ENCODE measurements around the gene SOS1.
"Not testable (repeated sequence)": the region's sequence is repeated elsewhere in the genome, so short reads cannot be mapped to it uniquely, and the experiment has no call there.

SOS1 gene

DNA sequence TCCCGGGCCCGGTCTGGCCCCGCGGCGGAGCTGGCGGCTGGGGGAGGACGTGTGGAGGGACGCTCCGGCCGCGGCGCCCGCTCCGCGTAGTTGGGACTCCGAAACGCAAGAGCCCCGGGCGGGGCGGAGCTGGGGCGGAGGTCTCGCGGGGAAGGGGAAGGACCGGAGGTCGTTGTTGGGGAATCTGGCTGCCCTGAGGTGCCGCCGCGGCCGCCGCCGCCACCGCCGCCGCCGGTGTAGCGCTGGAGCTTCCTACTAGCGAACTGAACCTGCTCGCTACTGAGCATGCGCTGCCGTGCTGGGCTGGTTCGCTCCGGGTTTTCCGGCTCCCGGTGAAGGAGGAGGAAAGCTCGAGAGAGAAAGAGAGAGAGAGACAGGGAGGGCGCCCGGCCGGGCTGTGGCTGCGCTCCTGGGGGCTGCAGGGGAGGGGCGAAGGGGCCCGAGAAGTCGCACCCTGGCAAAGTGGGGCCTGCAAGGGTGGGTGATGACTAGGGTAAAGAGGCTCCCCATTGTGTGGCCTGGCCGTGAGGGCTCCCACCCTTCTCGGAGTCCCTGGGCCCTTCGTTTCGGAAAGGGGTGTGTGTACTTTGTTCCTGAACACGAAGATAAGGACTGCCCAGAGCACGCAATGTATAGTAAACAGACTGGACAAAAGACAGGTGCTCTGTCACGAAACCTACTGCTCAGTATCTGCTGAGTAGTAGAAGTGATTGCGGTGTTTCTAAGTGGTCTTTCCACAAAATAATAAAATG, at the start of gene SOS1:
TSS of gene SOS1 (minus strand) at position 281 of the 752 bp plus-strand sequence. CDS start 629 bp downstream, outside the sequence.
- DNase-seq (ENCODE audit: low read depth) = peak; percentile 94
- peak within 1 kb of the TSS; percentile 89 for H3K4me3 ChIP-seq (replicated peaks; ENCODE audit: low read depth, low read length)
- TF ChIP-seq, protein P1, sequence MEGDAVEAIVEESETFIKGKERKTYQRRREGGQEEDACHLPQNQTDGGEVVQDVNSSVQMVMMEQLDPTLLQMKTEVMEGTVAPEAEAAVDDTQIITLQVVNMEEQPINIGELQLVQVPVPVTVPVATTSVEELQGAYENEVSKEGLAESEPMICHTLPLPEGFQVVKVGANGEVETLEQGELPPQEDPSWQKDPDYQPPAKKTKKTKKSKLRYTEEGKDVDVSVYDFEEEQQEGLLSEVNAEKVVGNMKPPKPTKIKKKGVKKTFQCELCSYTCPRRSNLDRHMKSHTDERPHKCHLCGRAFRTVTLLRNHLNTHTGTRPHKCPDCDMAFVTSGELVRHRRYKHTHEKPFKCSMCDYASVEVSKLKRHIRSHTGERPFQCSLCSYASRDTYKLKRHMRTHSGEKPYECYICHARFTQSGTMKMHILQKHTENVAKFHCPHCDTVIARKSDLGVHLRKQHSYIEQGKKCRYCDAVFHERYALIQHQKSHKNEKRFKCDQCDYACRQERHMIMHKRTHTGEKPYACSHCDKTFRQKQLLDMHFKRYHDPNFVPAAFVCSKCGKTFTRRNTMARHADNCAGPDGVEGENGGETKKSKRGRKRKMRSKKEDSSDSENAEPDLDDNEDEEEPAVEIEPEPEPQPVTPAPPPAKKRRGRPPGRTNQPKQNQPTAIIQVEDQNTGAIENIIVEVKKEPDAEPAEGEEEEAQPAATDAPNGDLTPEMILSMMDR (IDR thresholded peaks at IDR 0.05; ENCODE audit: low read length, missing control alignments) = no peak

DNA sequence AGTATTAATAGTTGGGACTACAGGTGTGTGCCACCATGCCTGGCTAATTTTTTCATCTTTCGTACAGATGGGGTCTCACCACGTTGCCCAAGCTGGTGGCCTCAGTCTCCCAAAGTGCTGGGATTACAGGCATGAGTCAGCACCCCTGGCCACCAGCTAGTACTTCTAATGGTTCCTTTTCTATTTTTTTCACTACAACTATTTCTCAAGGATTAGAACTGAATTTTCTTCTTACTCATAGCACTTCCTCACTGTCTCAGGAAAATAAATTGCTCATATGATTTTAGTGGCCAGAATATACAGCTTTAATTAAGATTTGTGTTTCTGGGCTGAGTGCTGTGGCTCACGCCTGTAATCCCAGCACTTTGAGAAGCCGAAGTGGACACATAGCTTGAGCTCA, 43.2 kb upstream of the SOS1 start:
- DNase-seq (ENCODE audit: low read depth) = no peak
- H3K4me3 ChIP-seq (replicated peaks; ENCODE audit: low read depth, low read length) = no peak overlapping the region
- TF ChIP-seq, protein P1 (IDR thresholded peaks at IDR 0.05; ENCODE audit: low read length, missing control alignments) = no peak

DNA sequence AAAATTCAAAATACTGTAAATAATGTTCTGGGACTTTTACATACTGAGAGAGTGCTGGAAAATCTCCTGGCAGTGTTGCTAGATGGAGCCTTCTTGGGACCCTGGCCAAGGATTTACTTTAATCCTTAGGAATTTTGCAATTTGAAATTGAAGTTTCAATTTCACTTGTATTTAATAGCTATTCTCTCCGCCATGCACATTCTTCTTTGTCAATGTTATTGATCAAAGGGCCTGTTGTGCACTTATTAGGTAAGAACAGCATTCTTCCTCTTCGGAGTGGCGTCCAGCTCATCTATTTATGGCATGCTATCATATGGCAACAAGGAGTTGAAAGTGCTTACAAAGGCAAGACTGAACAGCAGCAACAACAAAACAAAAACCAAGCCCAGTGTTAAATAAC, 40.1 kb upstream of the SOS1 start:
- TF ChIP-seq, protein P1 (IDR thresholded peaks at IDR 0.05; ENCODE audit: low read length, missing control alignments) = no peak
- no peak overlapping the region for H3K4me3 ChIP-seq (replicated peaks; ENCODE audit: low read depth, low read length)
- no peak for DNase-seq (ENCODE audit: low read depth)

DNA sequence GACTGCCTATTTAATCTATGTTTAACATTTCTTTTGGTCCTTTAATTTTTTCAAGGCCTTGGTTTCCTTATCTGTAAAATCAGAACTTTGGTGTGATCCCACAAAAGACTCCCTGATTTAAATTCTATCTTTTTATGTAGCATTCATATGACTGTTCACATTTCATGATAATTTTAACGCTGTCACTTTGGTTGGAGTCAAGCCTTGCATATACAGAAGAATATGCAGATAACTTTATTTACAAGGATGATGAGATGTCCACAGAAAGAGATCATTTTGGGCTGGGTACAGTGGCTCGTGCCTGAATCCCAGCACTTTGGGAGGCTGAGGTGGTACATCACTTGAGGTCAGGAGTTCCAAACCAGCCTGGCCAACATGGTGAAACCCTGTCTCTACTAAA, 38.4 kb upstream of the SOS1 start:
- TF ChIP-seq, protein P1 (IDR thresholded peaks at IDR 0.05; ENCODE audit: low read length, missing control alignments) = no peak
- DNase-seq (ENCODE audit: low read depth) = no peak
- no peak overlapping the region for H3K4me3 ChIP-seq (replicated peaks; ENCODE audit: low read depth, low read length)

DNA sequence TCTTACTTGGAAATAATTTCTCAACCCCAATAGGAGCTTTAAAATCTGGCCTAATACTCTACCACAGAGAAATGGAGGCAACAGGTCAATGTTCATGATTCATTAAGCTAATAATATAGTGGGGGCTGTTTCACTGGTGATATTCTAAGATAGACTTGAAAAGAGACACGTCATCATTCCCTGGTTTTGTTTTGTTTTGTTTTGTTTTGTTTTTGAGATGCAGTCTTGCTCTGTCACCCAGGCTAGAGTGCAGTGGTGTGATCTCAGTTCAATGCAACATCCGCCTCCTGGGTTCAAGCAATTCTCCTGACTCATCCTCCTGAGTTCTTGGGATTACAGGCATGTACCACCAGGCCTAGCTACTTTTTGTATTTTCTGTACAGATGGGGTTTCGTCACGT, 37.5 kb upstream of the SOS1 start:
- TF ChIP-seq, protein P1 (IDR thresholded peaks at IDR 0.05; ENCODE audit: low read length, missing control alignments) = no peak
- DNase-seq (ENCODE audit: low read depth) = peak; percentile 16
- H3K4me3 ChIP-seq (replicated peaks; ENCODE audit: low read depth, low read length) = no peak overlapping the region

DNA sequence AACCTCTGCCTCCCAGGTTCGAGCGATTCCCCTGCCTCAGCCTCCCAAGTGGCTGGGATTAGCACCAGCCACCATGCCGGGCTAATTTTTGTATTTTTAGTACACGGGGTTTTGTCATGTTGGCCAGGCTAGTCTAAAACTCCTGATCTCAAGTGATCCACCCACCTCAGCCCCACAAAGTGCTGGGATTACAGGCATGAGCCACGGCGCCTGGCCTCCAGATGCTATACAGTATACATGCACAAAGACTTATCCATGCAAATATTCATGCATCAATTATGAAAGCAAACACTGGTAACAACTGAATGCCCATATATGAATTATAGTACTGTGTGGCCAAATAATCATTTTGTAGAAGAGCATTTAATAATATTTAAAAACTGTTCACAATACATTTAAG, 36.0 kb upstream of the SOS1 start:
- no peak for DNase-seq (ENCODE audit: low read depth)
- H3K4me3 ChIP-seq (replicated peaks; ENCODE audit: low read depth, low read length) = no peak overlapping the region
- TF ChIP-seq, protein P1 (IDR thresholded peaks at IDR 0.05; ENCODE audit: low read length, missing control alignments) = no peak

DNA sequence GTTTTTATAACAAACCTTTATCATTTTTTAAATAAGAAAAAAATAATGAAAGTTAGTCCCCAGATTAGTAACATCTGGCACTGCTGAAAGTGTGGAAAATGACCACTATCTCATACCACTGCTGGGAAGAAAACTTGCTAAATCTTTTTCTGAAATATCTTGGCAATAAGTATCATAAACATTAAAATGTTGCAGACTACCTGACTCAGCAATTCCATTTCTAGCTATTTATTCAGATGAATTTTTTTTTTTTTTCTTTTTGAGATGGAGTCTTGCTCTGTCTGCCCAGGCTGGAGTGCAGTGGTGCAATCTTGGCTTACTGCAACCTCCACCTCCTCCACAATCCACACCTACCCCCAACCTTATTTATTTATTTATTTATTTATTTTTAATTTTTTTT, 35.3 kb upstream of the SOS1 start:
- TF ChIP-seq, protein P1 (IDR thresholded peaks at IDR 0.05; ENCODE audit: low read length, missing control alignments) = no peak
- peak; percentile 43 for DNase-seq (ENCODE audit: low read depth)

DNA sequence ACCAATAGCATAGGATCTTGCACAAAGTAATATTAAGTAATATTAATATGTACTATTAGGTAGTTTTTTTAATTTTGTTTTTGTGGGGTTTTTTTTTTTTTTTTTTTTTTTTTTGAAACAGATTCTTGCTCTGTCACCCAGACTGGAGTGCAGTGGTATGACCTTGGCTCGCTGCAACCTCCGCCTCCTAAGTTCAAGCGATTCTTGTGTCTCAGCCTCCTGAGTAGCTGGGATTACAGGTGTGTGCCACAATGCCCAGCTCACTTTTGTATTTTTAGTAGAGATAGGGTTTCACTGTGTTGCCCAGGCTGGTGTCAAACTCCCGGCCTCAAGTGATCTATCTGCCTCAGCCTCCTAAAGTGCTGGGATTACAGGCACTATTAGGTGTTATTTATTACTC, 34.7 kb upstream of the SOS1 start:
- DNase-seq (ENCODE audit: low read depth); H3K4me3 ChIP-seq (replicated peaks; ENCODE audit: low read depth, low read length): not testable (repeated sequence)

More for the DNA sequence above, 35.3 kb upstream of the SOS1 start:
- H3K4me3 ChIP-seq (replicated peaks; ENCODE audit: low read depth, low read length) = no peak overlapping the region

All from fibroblast of pulmonary artery (primary cell).